CD4-positive, CD25-positive, alpha-beta regulatory T cell (primary cell): Measurements from ENCODE around the gene KPNB1. TPM values are rescaled to one million over a fixed set of nuclear protein-coding genes. Genes with fewer than 3 reads are reported as not detected.

ENCODE experiments used
- ATAC-seq, 2 donors: fragments of 150-1000 bp; cut with Tn5 transposase; one replicate each; pipeline ENCODE4 v1.10.0; 2021; ENCODE audit warnings: low read depth in 2 of 2, moderate number of reproducible peaks in 2 of 2, moderate library complexity in 1 of 2
- DNase-seq, 3 donors: peaks; one replicate each; pipeline versions ENCODE4 v3.0.0 to v3.0.0-alpha.2; 2012 to 2022; ENCODE audit warnings: mixed read lengths in 1 of 3
- H3K27ac ChIP-seq: one replicate; pipeline ENCODE4 v1.7.0; 2013; ENCODE audit warnings: mild to moderate bottlenecking, low read length; ENCODE audit not compliant: insufficient read depth, poor library complexity, severe bottlenecking
- H3K27me3 ChIP-seq: one replicate; pipeline ENCODE4 v1.7.0; 2013; ENCODE audit warnings: low read length; ENCODE audit not compliant: control insufficient read depth, insufficient read depth
- H3K36me3 ChIP-seq: one replicate; pipeline ENCODE4 v1.7.0; 2013; ENCODE audit warnings: mild to moderate bottlenecking, low read length, moderate library complexity; ENCODE audit not compliant: control insufficient read depth, insufficient read depth
- H3K4me1 ChIP-seq: 2 replicates; pipeline ENCODE4 v1.7.0; 2013; ENCODE audit warnings: mild to moderate bottlenecking, low read length; ENCODE audit not compliant: insufficient read depth, control insufficient read depth, poor library complexity, severe bottlenecking
- H3K4me3 ChIP-seq: one replicate; pipeline ENCODE4 v1.7.0; 2013; ENCODE audit warnings: low read depth, mild to moderate bottlenecking, low read length, moderate library complexity
- H3K9me3 ChIP-seq, 2 experiments: 1 replicate in 1 of 2; 2 replicates in 1 of 2; pipeline ENCODE4 v1.7.0; 2013; ENCODE audit warnings: low read length in 2 of 2, mild to moderate bottlenecking in 1 of 2, moderate library complexity in 1 of 2; ENCODE audit not compliant: control insufficient read depth in 2 of 2
- H3K27ac Mint-ChIP-seq, 3 donors: one replicate each; pipeline ENCODE4 v1.8.0; 2020 to 2022; ENCODE audit warnings: mild to moderate bottlenecking in 3 of 3, mixed read lengths in 3 of 3, moderate library complexity in 2 of 3
- H3K27me3 Mint-ChIP-seq: one replicate; pipeline ENCODE4 v1.8.0; 2022; ENCODE audit warnings: mild to moderate bottlenecking, mixed read lengths
- H3K36me3 Mint-ChIP-seq: one replicate; pipeline ENCODE4 v1.8.0; 2020; ENCODE audit warnings: mixed read lengths
- H3K4me1 Mint-ChIP-seq, 4 donors: one replicate each; pipeline ENCODE4 v1.8.0; 2020 to 2022; ENCODE audit warnings: mixed read lengths in 4 of 4, mild to moderate bottlenecking in 1 of 4
- H3K4me3 Mint-ChIP-seq, 4 donors: one replicate each; pipeline ENCODE4 v1.8.0; 2020 to 2022; ENCODE audit warnings: mild to moderate bottlenecking in 4 of 4, mixed read lengths in 4 of 4, moderate library complexity in 3 of 4
- H3K9me3 Mint-ChIP-seq, 7 donors: one replicate each; pipeline ENCODE4 v1.8.0; 2020 to 2022; ENCODE audit warnings: mixed read lengths in 7 of 7, mild to moderate bottlenecking in 3 of 7, moderate library complexity in 2 of 7
- polyA plus RNA-seq, 4 donors: library from polyadenylated mRNA; unstranded; fragments of 300-500 nt; fragmentation: Illumina TruSeq; gene quantifications; one replicate each; pipeline ENCODE4 v1.2.3, GENCODE V29; 2021
- total RNA-seq: library from RNA; stranded (reverse); gene quantifications from one replicate; pipeline ENCODE4 v1.2.3, GENCODE V29; 2022

KPNB1 gene
- total and polyA plus RNA-seq, 5 donors from 2014 or later: 20.4 to 242 (median 24.7) TPM

DNA sequence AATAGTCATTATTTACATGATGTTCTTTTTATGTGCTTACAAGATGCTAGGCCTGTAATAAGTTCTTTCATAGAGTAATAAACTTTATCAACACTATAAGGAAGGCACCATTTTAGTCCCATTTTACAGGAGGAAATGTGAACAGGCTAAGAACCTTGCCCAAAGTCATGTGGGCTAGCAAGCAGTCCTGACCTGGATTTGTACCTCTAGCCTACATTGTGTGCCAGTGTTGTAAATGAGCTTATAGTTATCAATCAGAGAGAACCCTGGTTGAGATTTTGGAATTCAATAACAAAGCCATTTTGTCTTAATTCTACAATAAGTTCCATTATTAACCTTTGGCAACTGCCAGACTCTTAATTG is 37.6 kb downstream of the KPNB1 start:
- Mint-ChIP-seq H3K36me3 (peaks cover 27% of the 10 kb centered on the region), H3K27me3 (peaks cover 2% of the 10 kb centered on the region), H3K27ac (peak overlapping the region in 1 of 3 donors; percentile 12), H3K4me1 (peaks cover 0 to 17% (median 2%) of the 10 kb centered on the region in 4 donors), H3K4me3 (no peak overlapping the region), H3K9me3 (no peaks in the 10 kb centered on the region)
- H3K27ac ChIP-seq: no peak overlapping the region
- peaks cover 28% of the 10 kb centered on the region for H3K36me3 ChIP-seq
- no peaks in the 10 kb centered on the region for H3K9me3 ChIP-seq
- H3K27me3 ChIP-seq: no peaks in the 10 kb centered on the region
- ATAC-seq: no peak
- DNase-seq: no peak
- no peak overlapping the region for H3K4me3 ChIP-seq
- H3K4me1 ChIP-seq: no peaks in the 10 kb centered on the region

GRCh38 chr17:47687748-47688147 is 38.0 kb downstream of the KPNB1 start:
- Histone ChIP-seq H3K9me3 (no peaks in the 10 kb centered on the region), H3K27me3 (no peaks in the 10 kb centered on the region), H3K27ac (no peak overlapping the region), H3K4me3 (no peak overlapping the region), H3K36me3 (peaks cover 24% of the 10 kb centered on the region), H3K4me1 (peaks cover 3% of the 10 kb centered on the region)
- Mint-ChIP-seq H3K4me3 (no peak overlapping the region), H3K36me3 (peaks cover 22% of the 10 kb centered on the region), H3K9me3 (no peaks in the 10 kb centered on the region), H3K27ac (no peak overlapping the region), H3K27me3 (peaks cover 6% of the 10 kb centered on the region), H3K4me1 (peaks cover 0 to 17% (median 5%) of the 10 kb centered on the region in 4 donors)
- ATAC-seq: no peak
- no peak for DNase-seq

DNA sequence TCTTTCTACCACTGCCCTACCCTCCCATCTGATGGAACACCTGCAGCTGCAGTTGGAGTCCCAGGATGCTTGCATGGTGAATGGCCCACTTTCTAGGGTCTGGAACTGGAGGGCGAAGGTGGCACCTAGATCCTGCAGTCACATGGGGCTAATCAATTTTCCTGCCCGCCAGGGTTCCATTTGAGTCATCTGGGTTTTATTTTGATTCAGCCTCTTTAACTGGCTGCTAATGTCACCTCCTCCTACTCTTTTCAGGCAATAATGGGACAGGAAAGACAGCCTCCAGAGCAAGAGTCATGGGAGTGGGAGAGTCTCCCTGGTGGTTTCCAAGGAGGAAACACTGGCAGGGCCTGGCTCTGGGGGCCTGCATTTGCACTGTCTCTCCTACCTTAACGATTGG is 40.4 kb downstream of the KPNB1 start:
- no peak overlapping the region for H3K4me3 ChIP-seq
- no peaks in the 10 kb centered on the region for H3K9me3 ChIP-seq
- peaks cover 4% of the 10 kb centered on the region for H3K36me3 ChIP-seq
- peaks cover 19% of the 10 kb centered on the region for H3K27me3 Mint-ChIP-seq
- peaks cover 18% of the 10 kb centered on the region for H3K4me1 ChIP-seq
- peak overlapping the region in 1 of 4 donors; percentile 73 for H3K4me3 Mint-ChIP-seq
- no peaks in the 10 kb centered on the region for H3K27me3 ChIP-seq
- ATAC-seq (no peak), DNase-seq (no peak)
- H3K36me3 Mint-ChIP-seq: peaks cover 7% of the 10 kb centered on the region
- no peaks in the 10 kb centered on the region for H3K9me3 Mint-ChIP-seq
- peaks cover 0 to 20% (median 15%) of the 10 kb centered on the region in 4 donors for H3K4me1 Mint-ChIP-seq
- H3K27ac Mint-ChIP-seq: no peak overlapping the region
- H3K27ac ChIP-seq: no peak overlapping the region

DNA sequence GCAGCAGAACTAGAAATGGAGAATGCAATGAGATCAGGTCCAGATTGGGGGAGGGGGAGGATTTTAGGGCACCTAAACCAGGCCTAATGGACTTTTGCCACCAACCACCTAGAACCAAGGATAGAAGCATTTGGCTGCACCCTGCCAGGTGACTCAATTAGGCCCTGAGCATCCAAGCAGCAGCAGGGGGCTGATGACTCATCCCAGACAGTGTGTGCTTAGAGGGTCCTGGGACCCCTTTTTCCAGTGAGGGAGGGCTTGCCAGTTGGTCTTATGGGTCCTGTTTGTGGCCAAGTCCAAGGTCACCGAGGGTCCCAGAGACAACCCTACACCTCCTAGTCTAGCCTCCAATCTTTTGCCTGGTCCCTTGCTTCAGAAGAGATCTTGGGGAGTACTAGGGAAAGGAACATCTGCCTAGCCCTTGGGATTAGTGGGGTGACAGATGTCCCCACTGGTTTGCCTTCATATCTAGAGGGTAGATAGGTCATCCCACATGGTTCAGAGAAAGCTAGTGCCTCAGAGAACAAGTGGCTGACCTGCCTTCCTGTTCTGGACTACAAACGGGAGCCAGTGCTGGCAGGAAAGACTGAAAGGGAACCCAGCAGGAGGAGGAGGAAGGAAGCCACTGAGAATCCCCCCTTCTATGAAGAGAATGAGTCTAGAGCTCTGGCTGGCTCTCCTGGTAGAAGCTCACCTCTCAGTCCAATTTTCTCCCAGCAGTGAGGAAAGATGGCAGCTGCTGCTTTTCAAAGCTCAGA is 42.6 kb downstream of the KPNB1 start:
- no peak overlapping the region for H3K4me3 ChIP-seq
- H3K27me3 ChIP-seq: no peaks in the 10 kb centered on the region
- no peaks in the 10 kb centered on the region for H3K36me3 ChIP-seq
- no peak overlapping the region for H3K27ac ChIP-seq
- H3K27me3 Mint-ChIP-seq: peaks cover 24% of the 10 kb centered on the region
- ATAC-seq (no peak), DNase-seq (no peak)
- H3K9me3 Mint-ChIP-seq: no peaks in the 10 kb centered on the region
- peak overlapping the region; percentile 74 to 93 (median 86) for H3K4me3 Mint-ChIP-seq
- H3K36me3 Mint-ChIP-seq: no peaks in the 10 kb centered on the region
- H3K4me1 Mint-ChIP-seq: peaks cover 0 to 32% (median 11%) of the 10 kb centered on the region in 4 donors
- no peaks in the 10 kb centered on the region for H3K9me3 ChIP-seq
- H3K4me1 ChIP-seq: peaks cover 23% of the 10 kb centered on the region
- peak overlapping the region in 2 of 3 donors; percentile 73 to 82 for H3K27ac Mint-ChIP-seq

- peaks cover 23% of the 10 kb centered on the region for H3K4me1 ChIP-seq
- H3K9me3 Mint-ChIP-seq: no peaks in the 10 kb centered on the region
- no peaks in the 10 kb centered on the region for H3K9me3 ChIP-seq
- DNase-seq: no peak
- H3K27ac Mint-ChIP-seq: peak overlapping the region; percentile 73 to 88 (median 82)
- no peaks in the 10 kb centered on the region for H3K36me3 Mint-ChIP-seq
- peak overlapping the region; percentile 81 to 100 (median 90) for H3K4me3 Mint-ChIP-seq
- H3K36me3 ChIP-seq: no peaks in the 10 kb centered on the region
- peak overlapping the region; percentile 80 for H3K4me3 ChIP-seq
- peaks cover 0 to 32% (median 11%) of the 10 kb centered on the region in 4 donors for H3K4me1 Mint-ChIP-seq
- no peak for ATAC-seq
- H3K27ac ChIP-seq: no peak overlapping the region
- H3K27me3 ChIP-seq: no peaks in the 10 kb centered on the region
- peaks cover 24% of the 10 kb centered on the region for H3K27me3 Mint-ChIP-seq
These were observed 43.4 kb downstream of the KPNB1 start for GRCh38 chr17:47692895-47693730.

- Histone ChIP-seq H3K36me3 (no peaks in the 10 kb centered on the region), H3K4me1 (peaks cover 23% of the 10 kb centered on the region), H3K27me3 (no peaks in the 10 kb centered on the region), H3K27ac (peak within 1 kb of the TSS; percentile 55), H3K4me3 (peak within 1 kb of the TSS; percentile 80), H3K9me3 (no peaks in the 10 kb centered on the region)
- peak in 1 of 2 donors; percentile 43 for ATAC-seq
- Mint-ChIP-seq H3K27me3 (peaks cover 24% of the 10 kb centered on the region), H3K36me3 (no peaks in the 10 kb centered on the region), H3K27ac (peak within 1 kb of the TSS; percentile 80 to 88 (median 82)), H3K4me1 (peaks cover 0 to 36% (median 12%) of the 10 kb centered on the region in 4 donors), H3K4me3 (peak within 1 kb of the TSS; percentile 87 to 100 (median 91)), H3K9me3 (no peaks in the 10 kb centered on the region)
- DNase-seq: peak; percentile 40 to 51 (median 51)
These were observed 44.2 kb downstream of the KPNB1 start, which contains the start of gene TBKBP1 for GRCh38 chr17:47693731-47694580. TSS of gene TBKBP1 (plus strand) at chr17:47694161. CDS start at chr17:47696113, 1,952 bp downstream.
